GM11168 (cell line): ENCODE data around the gene MCM3AP.
"Not testable (repeated sequence)": the region's sequence is repeated elsewhere in the genome, so short reads cannot be mapped to it uniquely, and the experiment has no call there.

ENCODE experiments used
- in situ Hi-C: fragments of 300-500 bp; cut with MboI; formaldehyde crosslinking; loops from one replicate; pipeline ENCODE4 v1.12.0; 2022; ENCODE audit warnings: low sequenced_read_pairs; ENCODE audit not compliant: unreplicated experiment

MCM3AP gene

DNA sequence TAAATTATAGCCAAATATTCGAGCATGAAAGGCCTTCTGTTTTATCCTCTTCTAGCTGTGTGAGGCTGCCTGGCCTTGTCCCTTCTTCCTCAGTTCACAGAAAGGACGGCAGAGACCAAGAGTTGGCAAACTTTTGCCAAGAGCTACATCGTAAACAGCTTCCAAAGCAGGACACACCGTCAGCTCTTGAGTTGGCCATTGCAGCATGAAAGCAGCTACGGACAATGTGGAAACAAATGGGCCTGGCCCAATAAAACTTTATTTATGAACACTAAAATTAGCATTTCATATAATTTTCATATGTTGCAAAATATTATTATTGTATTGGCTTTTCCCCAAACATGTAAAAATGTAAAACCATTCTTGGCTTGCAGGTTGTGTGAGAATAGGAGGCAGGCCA is 27.5 kb upstream of the MCM3AP start:
- in situ Hi-C loops = no loop called here

DNA sequence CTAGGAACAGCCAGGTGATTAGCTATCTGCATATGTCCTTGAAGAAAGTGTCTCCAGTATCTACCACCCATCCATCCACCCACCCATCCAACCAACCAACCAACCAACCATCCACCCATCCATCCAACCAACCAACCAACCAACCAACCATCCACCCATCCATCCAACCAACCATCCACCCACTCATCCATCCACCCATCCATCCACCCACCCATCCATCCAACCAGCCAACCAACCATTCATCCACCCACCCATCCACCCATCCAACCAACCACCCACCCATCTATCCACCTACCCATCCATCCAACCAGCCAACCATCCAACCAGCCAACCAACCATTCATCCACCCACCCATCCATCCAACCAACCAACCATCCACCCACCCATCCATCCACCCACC is 26.2 kb upstream of the MCM3AP start:
- in situ Hi-C loops = no loop called here

DNA sequence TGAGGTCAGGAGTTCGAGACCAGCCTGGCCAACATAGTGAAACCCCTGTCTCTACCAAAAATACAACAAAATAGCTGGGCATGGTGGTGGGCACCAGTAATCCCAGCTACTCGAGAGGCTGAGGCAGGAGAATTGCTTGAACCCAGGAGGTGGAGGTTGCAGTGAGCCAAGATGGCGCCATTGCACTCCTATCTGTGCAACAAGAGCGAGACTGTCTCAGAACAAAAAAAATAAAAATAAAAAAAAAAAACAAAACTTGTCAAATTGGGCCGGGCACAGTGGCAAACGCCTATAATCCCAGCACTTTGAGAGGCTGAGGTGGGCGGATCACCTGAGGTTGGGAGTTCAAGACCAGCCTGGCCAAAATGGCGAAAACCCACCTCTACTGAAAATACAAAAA is 24.8 kb upstream of the MCM3AP start:
- in situ Hi-C loops = not testable (repeated sequence)

DNA sequence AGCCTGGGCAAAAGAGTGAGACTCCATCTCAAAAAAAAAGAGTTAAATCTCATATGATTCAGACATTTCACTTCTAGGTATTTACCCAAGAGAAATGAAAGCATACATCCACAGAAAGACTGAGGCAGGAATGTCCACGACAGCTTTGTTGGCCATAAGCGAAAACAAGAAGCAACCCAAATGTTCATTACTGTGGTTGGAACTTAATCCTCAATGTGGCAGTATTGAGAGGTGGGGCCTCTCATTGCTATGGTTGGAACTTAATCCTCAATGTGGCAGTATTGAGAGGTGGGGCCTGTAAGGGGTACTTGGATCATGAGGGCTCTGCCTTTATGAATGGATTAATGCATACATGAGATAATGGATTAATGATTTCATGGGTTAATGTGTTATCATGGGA is 23.0 kb upstream of the MCM3AP start:
- in situ Hi-C loops = no loop called here

DNA sequence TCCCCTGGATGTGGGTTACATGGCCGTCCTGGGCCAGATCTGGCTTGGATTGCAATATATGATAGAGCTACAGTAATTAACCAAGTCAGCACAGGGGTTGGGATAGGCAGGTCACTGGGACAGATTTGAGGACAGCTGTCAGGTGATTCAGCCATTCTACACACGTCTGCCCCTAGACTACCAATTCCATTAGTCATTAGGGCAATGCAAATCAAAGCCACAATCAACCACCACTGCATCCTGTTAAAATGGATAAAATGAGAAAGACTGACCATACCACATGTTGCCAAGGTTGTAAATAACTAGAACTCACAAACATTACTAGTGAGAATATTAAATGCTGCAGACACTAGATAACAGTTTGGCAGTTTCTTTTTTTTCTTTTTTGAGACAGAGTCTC is 22.2 kb upstream of the MCM3AP start:
- in situ Hi-C loops = no loop called here

DNA sequence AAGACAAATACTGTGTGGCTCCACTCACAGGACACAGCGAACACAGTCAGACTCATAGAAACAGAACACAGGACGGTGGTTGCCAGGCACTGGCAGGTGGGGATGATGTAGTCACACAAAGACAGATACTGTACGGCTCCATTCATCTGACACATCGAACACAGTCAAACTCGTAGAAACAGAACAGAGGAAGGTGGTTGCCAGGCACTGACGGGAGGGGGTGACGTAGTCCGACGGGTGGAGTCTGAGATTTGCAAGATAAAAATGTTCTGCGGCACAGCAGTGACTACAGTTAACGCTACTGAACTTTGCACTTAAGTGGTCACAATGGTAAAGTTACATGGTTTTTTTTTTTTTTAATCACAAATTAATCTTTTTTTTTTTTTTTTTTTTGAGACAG is 19.5 kb upstream of the MCM3AP start:
- in situ Hi-C loops = no loop called here

DNA sequence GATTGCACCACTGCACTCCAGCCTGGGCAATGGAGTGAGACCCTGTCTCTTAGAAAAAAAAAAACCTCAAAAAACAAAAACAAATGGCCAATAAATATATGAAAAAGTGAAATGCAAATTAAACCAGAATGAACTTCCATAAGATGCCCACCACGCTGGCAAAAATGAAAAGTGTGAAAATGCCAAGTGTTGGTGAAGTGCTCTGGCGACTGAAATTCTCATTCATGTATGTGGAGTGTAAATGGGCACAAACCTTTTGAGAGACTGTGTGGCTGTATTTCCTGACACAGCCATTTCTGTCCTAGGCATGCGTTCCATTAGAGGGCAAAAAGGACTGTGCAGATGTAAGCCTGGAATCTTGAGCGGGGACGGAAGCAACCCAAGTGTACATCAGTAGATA is 19.0 kb upstream of the MCM3AP start:
- in situ Hi-C loops = no loop called here

DNA sequence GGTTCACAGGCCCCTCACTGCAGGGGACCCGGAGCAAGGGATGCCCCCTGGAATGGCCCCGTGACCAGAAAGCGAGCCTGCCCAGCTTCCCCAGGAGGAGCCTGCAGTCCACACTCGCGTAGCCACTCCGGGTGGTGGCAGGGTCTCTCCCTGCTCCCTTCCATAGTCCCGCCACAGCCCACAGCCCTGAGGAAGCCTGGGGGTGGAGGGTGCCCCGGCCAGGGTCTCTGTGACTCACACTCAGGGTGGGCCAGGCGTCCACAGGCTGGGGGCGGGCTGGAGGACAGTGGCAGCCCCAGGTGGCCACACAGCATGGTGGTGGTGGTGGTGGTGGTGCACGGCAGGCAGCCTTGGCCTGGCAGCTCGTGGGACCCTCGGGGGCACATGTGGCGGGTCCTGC is 16.3 kb upstream of the MCM3AP start:
- in situ Hi-C loops = no loop called here

DNA sequence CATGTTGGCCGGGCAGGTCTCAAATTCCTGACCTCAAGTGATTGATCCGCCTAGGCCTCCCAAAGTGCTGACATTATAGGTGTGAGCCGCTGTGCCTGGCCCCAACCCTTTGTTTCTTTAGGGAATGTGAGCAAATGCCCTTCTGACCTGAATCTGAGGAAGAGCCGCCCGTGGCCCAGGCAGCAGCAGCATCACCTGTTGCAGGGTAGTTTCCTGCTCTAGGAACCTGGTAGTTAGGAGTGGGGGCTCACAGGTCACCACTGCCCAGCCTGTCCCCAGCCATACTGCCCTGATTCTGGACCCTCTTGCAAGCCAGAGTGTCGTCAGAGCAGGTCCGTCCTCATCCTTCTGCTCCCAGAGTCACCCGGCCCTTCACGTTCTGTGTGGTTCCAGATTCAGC is 13.8 kb upstream of the MCM3AP start:
- in situ Hi-C loops = no loop called here

DNA sequence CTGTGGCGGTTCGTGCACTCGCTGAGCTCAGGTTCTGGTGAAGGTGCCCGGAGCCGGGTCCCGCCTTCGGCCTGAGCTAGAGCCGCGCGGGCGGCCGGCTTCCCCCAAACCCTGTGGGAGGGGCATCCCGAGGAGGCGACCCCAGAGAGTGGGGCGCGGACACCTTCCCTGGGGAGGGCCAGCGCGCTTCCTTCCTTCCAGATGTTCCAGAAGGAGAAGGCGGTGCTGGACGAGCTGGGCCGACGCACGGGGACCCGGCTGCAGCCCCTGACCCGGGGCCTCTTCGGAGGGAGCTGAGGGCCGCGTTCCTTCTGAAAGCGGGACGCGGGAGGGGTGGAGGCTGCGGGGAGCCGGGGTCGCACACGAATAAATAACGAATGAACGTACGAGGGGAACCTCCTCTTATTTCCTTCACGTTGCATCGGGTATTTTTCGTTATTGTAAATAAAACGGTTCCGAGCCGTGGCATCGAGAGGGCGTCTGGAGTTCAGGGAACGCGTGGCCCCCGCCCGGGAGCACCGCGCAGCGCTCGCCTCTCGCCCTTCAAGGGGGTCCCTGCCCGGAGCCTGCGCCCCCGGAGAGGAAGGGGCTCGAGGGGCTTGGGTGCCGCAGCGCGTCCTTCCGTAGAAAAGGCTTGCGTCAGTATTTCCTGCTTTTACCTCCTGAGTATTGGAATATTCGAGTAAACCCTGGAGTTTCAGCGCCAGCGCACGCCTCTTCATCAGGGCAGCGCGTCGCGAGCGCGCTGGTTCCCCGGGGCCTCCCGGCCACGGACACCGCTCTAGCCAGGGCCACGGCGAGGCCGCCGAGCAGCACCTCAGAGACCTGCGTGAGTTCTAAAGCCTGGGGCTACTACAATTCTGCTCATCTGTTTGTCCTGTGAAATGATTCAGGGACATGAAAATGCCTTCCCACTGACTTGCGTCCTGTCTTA is 12.2 kb upstream of the MCM3AP start:
- in situ Hi-C loops = no loop called here

DNA sequence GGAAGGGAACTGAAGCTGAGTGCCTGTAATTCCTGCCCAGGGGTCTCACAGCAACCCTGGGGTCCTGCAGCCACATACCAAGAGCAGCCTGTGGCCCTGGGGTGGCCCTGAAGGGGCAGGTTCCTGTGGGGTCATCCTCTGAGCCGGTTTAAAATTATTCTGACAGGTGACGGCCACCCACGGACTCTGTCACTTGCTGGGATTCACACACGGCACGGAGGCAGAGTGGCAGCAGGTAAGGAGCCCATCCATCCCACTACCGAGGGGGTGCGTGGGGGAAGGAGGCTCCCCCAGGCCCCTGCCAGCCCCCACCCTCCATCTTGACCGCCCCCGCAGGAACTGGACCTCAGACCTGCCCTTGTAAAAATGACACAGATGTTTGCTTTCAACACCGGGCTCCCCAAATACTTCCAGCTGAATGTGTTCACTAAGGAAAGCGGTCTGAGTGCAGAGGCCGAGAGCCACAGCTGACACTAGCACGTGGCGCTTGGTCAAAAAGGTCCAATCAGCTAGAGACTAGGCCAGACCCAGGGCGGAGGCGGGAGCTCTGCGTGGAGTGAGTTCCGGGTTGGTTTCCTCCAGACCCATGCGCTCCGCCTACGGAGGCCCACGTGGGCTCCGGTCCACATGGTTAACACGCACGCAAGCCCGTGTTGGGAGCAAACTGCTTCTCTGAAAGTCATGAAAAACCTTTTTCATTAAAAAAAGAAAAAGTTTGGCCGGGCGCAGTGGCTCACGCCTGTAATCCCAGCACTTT is 10.8 kb upstream of the MCM3AP start:
- in situ Hi-C loops = no loop called here

DNA sequence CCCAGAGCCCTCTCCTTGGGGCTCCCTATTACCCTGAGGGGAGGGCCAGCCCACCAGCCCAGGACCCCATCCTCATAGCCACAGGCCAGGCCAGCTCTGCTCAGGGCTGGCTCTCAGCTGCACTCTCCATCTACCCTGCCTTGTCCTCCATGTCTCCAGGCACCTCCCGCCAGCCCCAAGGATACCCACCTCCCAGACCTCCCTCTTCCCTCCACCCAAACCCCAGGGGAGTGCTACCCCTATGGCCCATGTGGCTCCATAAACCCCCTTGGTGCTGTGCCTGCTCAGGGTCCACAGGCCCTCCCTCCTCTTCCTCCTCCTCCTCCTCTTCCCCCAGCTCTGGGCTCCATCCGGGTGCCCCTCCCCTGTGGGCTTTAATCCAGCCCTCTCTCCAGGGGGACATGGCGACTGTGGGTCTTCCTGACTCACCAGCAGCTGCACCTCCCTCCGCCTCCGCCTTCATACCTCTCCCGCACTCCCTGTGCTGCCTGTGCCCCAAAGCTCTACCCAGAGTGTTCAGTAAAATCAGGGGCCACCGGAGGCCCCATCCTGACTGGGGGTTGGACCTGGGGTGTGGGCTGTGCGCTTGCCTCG is 9.9 kb upstream of the MCM3AP start:
- in situ Hi-C loops = no loop called here

DNA sequence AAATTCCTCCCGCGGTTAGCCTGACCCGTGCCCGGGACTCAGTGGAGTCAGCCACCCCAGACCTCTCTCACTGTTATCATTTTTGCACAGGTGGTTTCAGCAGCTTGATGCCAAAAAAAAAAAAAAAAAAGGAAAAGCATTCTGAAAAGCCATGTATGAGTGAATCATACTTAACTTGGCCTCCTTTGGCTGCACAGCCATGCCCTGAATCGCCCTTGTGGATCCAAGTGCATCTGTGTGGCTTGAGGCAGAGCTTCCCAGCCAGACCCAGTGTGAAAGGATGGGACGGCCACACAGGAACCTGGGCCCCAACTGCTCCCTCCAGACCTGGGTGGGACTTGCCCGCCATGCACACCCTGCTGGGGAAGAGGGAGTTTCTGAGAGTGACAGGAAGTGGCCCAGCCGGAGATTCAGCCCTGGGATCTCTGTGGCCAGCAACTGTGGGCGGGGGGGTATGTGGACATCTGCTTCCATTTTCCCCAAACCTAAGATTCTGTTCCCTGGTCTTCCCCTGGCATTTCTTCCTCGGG is 9.3 kb upstream of the MCM3AP start:
- in situ Hi-C loops = no loop called here

DNA sequence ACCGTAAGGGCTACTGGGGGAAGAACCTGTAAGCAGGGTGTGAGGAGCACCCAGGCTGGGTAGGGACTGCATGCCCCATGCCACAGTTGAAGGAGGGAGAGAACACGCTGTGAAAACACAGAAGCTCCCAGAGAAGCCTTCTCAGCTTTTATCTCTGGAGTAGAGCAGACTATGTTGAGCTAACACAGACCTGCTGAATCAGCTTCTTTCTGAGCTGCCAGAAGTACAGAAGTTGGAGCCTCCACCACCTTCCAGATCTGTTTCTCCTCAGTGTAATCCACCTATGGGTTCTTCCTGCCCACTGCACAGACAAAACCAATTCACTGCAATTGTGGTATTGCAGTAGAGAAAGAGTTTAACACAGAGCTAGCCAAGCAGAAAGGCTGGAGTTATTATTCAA is 6.2 kb upstream of the MCM3AP start:
- in situ Hi-C loops = no loop called here

DNA sequence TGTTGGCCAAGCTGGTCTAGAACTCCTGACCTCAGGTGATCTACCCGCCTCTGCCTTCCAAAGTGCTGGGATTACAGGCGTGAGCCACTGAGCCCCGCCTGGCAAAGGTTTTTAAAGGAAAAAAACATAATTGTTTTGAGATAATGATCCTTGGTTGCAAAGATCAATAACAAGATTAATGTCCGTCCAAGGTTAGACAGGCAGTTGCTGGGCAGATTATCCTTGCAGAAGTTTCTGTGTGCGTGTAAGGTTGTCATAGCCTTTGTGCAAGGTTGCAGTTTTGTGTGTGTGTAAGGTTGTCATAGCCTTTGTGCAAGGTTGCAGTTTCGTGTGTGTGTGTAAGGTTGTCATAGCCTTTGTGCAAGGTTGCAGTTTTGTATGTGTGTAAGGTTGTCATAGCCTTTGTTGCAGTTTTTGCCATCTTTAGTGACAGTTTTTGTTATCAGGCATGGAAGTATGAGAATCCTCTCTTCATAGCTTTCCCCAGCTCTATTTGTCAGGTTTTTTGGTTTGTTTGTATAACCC is 4.3 kb upstream of the MCM3AP start:
- in situ Hi-C loops = no loop called here

DNA sequence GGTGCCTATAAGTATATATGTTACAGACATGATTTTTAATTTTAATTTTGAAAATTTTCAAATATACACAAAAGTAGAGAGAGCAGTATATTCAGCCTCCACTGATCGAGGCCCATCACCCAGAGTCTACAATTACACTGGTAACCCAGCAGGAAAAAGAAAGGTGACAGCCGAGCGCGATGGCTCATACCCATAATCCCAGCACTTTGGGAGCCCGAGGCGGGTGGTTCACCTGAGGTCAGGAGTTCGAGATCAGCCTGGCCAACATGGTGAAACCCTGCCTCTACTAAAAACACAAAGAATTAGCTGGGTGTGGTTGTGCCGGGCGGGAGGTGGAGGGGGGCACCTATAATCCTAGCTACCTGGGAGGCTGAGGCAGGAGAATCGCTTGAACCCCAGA is 2.1 kb upstream of the MCM3AP start:
- in situ Hi-C loops = no loop called here

DNA sequence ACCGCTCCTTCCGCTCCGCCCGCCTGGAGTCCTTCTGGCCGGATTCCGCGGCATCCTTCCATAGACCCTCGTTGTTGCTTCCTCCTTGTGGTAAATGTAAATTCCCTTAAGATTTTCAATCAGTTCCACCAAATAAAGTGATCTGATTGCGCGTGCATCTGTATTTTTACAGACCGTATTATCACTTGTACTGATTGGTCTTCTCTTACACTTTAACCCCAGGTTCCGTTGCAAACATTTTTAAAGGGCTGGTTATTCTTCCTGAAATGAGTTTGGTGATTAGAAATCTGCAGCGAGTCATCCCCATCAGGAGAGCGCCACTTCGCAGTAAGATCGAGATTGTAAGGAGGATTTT is 1.2 kb upstream of the MCM3AP start:
- in situ Hi-C loops = no loop called here

DNA sequence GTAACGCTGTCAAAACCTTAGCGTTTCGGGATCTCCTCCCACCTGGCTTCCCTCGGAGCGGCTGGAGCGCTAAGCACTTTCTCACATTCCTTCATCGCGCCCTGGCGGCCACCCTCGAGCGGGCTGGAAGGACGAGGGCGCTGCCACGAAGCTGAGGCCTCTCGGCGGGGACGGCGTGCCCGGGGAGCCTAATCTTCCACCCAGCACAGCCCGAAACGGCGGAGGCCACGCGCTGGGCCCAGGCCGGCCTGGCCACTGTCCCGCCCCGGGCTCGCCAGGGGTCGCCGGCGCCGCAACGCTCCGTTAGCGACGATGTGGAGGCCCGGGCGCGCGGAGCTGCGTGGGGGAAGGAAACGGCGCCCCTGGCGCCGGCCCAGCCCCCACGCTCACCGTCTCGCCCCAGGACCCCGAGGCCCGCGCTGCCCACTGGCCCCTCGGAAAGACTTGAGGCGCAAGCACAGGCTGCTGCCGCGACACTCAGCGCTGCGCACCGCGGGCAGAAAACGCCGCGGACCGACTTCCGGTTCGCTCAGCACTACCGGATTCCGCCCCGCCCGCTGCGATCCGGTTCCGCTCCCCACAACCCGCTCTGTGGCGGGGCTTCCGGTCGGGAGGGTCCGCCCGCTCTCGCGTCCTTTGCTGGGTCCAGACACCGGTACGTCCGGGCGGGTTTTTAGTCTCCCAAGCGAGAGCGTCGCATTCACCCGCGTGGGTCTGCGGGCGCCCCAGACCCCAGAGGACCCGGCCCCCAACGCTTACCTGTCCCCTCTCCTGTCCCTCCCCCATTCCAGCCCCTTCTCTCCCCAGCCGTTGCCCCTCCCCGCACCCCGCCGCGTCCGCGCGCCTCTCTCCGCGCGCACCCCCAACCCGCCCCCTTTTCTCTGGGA is 593 bp upstream of the MCM3AP start, which contains the start of gene YBEY:
TSS of gene YBEY (plus strand) at position 582 of the 887 bp plus-strand sequence. CDS start 572 bp downstream, outside the sequence.
- in situ Hi-C loops = no loop called here

DNA sequence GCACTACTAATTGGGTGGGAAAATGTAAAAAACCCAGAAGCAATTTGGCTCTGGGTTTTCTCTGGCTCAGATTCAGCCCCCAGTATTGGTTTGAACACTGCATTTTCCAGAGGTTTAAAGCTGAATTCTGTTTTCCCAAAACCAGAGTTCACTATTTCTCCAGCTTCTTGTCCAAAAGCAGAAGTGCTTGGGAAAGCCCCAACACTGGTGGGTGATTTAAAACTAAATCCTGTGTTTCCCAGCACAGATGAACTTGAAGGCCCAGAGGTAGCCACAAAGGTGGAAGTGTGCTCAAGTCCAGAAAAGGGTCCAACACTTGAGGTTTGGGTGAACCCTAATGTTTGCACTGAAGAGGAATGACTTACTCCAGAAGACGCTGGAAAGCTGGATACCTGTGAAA is 678 bp downstream of the MCM3AP start:
- in situ Hi-C loops = no loop called here
